ENCODE measurements around the gene IP6K2. TPM values are rescaled to one million over a fixed set of nuclear protein-coding genes. Genes with fewer than 3 reads are reported as not detected.
A peak's percentile ranks its signal among the peaks of the same experiment; 100 is the strongest.

IP6K2 gene
- total and polyA plus RNA-seq, 7 donors = 14.0 to 36.8 (median 22.5) TPM

DNA sequence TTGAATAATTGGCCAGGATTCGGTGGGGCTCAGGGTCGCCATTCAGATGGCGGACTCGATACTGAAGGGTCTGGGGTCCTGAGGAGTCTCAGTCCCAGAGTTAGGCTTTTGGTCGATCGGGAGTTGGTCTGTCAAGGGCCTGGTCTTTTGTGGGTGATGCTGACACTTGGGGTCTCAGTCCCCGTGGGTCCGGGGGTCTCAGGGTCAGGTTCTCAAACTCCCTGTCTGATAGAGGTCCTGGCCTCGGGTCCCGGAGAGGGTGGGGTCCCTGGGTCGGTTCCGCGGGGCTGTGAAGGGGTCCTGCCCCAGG, 31.8 kb downstream of the IP6K2 start:
- peak overlapping the region; percentile 96 for H3K4me3 ChIP-seq
- DNase-seq (no peak), ATAC-seq (no peak)
- intact Hi-C loops (cut with DNase I) = loop anchor here in 1 of 2 donors (5.0 to 10.0 kb wide), 2 partner anchors 52 to 220 kb away; a partner anchor contains a TSS
- no peaks in the 10 kb centered on the region for H3K9me3 ChIP-seq
- peaks cover 26% of the 10 kb centered on the region for H3K4me1 ChIP-seq
- H3K36me3 ChIP-seq (ENCODE audit: insufficient read depth in 1 of 2, low read depth in 1 of 2) = peaks cover 5 to 51% of the 10 kb centered on the region in 2 donors
- TF ChIP-seq, protein P1, sequence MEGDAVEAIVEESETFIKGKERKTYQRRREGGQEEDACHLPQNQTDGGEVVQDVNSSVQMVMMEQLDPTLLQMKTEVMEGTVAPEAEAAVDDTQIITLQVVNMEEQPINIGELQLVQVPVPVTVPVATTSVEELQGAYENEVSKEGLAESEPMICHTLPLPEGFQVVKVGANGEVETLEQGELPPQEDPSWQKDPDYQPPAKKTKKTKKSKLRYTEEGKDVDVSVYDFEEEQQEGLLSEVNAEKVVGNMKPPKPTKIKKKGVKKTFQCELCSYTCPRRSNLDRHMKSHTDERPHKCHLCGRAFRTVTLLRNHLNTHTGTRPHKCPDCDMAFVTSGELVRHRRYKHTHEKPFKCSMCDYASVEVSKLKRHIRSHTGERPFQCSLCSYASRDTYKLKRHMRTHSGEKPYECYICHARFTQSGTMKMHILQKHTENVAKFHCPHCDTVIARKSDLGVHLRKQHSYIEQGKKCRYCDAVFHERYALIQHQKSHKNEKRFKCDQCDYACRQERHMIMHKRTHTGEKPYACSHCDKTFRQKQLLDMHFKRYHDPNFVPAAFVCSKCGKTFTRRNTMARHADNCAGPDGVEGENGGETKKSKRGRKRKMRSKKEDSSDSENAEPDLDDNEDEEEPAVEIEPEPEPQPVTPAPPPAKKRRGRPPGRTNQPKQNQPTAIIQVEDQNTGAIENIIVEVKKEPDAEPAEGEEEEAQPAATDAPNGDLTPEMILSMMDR (IDR thresholded peaks at IDR 0.05) = no peak
- H3K27ac ChIP-seq = peak overlapping the region; percentile 86
- no peaks in the 10 kb centered on the region for H3K27me3 ChIP-seq (ENCODE audit: insufficient read depth in 3 of 3, low read length in 2 of 3)
- 6 to 9% (median 8%) methylated on average over 13 of the region's 13 CpGs for WGBS, 3 donors

DNA sequence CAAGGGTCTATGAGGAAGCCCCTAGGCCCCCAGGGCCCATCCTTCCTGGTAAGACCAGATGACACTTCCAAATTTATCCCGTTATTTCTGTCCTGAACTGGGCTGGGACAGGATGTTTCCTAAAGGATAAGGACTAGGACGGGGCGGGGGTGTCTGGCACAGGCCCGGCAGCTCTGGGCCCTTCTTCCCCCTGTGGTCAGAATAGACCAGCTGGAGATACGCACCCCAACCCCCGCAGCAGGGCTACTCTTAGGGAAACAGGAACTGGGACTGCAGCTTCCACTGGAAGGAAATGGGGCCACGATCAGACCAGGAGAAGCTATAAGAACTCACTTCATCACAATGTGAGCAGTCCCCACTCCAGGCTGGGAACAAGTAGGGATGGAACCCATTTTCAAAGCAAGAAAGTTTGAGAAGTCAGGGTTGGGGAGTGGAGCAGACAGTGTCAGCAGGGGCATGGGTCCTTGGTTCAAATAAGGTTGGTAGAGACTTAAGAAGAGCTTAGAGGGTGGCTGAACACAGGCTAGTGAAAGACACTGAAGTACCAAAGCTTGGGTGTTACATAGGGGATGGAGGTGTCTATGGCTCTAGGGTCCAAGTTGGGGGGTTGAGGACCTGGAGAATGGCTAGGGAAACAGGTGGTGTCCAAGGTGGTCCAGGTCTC, 32.4 kb downstream of the IP6K2 start:
- H3K27ac ChIP-seq = no peak overlapping the region
- intact Hi-C loops (cut with DNase I) = loop anchor here in 1 of 2 donors (5.0 to 10.0 kb wide), 2 partner anchors 53 to 220 kb away; a partner anchor contains a TSS
- TF ChIP-seq, protein P1 (IDR thresholded peaks at IDR 0.05) = no peak
- no peaks in the 10 kb centered on the region for H3K9me3 ChIP-seq
- H3K27me3 ChIP-seq (ENCODE audit: insufficient read depth in 3 of 3, low read length in 2 of 3) = no peaks in the 10 kb centered on the region
- H3K4me1 ChIP-seq = peaks cover 26% of the 10 kb centered on the region
- DNase-seq (no peak), ATAC-seq (no peak)
- peak overlapping the region; percentile 96 for H3K4me3 ChIP-seq
- 39 to 49% (median 47%) methylated on average over 7 of the region's 7 CpGs for WGBS, 3 donors
- H3K36me3 ChIP-seq (ENCODE audit: insufficient read depth in 1 of 2, low read depth in 1 of 2) = peaks cover 5 to 50% of the 10 kb centered on the region in 2 donors

DNA sequence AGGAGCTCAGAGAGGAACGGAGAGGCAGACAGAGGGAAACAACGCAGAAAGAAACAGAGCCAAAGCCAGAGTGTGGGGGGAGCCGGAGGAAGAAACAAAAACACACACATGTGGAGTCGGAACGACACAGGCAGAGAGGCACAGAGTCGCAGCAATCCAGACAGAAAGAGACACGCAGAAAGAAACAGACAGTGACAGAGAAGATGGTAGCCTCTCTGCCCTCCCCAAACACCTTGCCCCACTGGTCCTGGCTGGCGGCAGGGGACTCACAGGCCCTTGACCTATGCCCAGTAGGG, 33.0 kb downstream of the IP6K2 start:
- peaks cover 5 to 50% of the 10 kb centered on the region in 2 donors for H3K36me3 ChIP-seq (ENCODE audit: insufficient read depth in 1 of 2, low read depth in 1 of 2)
- H3K4me1 ChIP-seq = peaks cover 26% of the 10 kb centered on the region
- 54 to 63% (median 56%) methylated on average over 8 of the region's 8 CpGs for WGBS, 3 donors
- no peaks in the 10 kb centered on the region for H3K9me3 ChIP-seq
- peak overlapping the region; percentile 96 for H3K4me3 ChIP-seq
- no peaks in the 10 kb centered on the region for H3K27me3 ChIP-seq (ENCODE audit: insufficient read depth in 3 of 3, low read length in 2 of 3)
- no peak for DNase-seq
- TF ChIP-seq, protein P1 (IDR thresholded peaks at IDR 0.05) = no peak
- no peak overlapping the region for H3K27ac ChIP-seq
- intact Hi-C loops (cut with DNase I) = loop anchor here in 1 of 2 donors (10.0 kb wide), 1 partner anchor 219 kb away; a partner anchor contains a TSS
- ATAC-seq = no peak

DNA sequence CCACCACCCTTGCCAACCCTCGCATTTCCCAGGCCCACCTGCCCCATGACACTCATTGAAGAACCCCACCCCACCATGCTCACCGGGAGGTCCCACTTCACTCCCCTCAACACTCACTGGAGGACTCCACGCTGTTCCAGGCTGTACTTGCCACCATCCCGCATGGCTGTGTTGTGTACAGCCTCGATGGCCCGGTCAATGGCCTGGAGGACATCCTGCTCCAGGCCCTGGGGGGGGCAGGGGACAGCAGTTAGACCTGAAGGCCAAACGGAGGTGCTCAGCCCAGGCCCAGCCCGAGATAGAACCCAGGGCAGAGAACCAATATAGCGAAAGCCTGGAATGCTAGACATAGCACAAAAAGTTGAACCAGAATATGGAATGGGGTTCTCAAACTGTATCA, 34.2 kb downstream of the IP6K2 start:
- no peaks in the 10 kb centered on the region for H3K27me3 ChIP-seq (ENCODE audit: insufficient read depth in 3 of 3, low read length in 2 of 3)
- no peak overlapping the region for H3K4me3 ChIP-seq
- peaks cover 26% of the 10 kb centered on the region for H3K4me1 ChIP-seq
- H3K9me3 ChIP-seq = no peaks in the 10 kb centered on the region
- ATAC-seq (no peak), DNase-seq (no peak)
- TF ChIP-seq, protein P1 (IDR thresholded peaks at IDR 0.05) = no peak
- H3K27ac ChIP-seq = no peak overlapping the region
- intact Hi-C loops (cut with DNase I) = loop anchor here in 1 of 2 donors (10.0 kb wide), 1 partner anchor 218 kb away; a partner anchor contains a TSS
- 83 to 92% (median 91%) methylated on average over 9 of the region's 9 CpGs for WGBS, 3 donors
- peaks cover 5 to 50% of the 10 kb centered on the region in 2 donors for H3K36me3 ChIP-seq (ENCODE audit: insufficient read depth in 1 of 2, low read depth in 1 of 2)

Measured in psoas muscle (tissue), 8 donors.